DND-41 (cell line): ENCODE measurements around the gene DCAF15.

Experiments
- CTCF ChIP-seq: IDR thresholded peaks from 2 replicates; pipeline ENCODE4 v1.5.1; 2012; ENCODE audit warnings: borderline replicate concordance, low read length, moderate library complexity, mild to moderate bottlenecking; ENCODE audit not compliant: poor library complexity, severe bottlenecking; ENCODE audit errors: extremely low read depth
- EZH2 ChIP-seq: IDR thresholded peaks from 3 replicates; pipeline ENCODE4 v1.6.1; 2012; ENCODE audit warnings: borderline replicate concordance, low read depth, mild to moderate bottlenecking, moderate library complexity, low read length, inconsistent platforms; ENCODE audit not compliant: severe bottlenecking

GRCh38 chr19:13978351-13979243 lies 26.3 kb downstream of the DCAF15 start:
- TF ChIP-seq CTCF = no peak
- no peak for TF ChIP-seq EZH2
